Epithelial cell of prostate (primary cell): ENCODE data around the gene ARSI.

ENCODE experiments used
- DNase-seq: peaks from one replicate; pipeline ENCODE4 v3.0.0-alpha.2; 2011; ENCODE audit warnings: low read depth, low spot score
- H3K27ac ChIP-seq: fragments of 450-650 bp; 2 replicates; pipeline ENCODE4 v1.5.1; 2017; ENCODE audit warnings: mild to moderate bottlenecking

The ARSI gene

DNA sequence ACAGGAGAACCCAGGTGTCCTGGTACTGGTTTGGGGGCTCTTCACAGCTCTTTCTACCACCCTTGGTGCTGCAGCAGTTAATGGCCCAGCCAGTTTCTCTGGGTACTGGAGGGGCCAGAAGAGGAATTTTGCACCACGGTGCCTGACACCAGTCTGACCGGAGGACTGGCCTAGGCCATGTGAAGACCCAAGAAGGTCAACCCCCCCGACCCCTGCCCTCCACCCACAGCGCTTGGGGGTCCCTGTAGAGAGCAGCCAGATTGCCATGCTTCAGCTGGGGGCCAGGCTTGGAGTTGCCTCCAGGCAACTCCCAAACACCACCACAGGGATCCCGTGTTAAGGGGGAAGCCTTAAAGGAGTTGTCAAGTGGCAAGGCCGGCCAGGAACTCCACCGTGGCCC is 6.2 kb downstream of the ARSI start:
- DNase-seq = no peak
- H3K27ac ChIP-seq = no peak overlapping the region

DNA sequence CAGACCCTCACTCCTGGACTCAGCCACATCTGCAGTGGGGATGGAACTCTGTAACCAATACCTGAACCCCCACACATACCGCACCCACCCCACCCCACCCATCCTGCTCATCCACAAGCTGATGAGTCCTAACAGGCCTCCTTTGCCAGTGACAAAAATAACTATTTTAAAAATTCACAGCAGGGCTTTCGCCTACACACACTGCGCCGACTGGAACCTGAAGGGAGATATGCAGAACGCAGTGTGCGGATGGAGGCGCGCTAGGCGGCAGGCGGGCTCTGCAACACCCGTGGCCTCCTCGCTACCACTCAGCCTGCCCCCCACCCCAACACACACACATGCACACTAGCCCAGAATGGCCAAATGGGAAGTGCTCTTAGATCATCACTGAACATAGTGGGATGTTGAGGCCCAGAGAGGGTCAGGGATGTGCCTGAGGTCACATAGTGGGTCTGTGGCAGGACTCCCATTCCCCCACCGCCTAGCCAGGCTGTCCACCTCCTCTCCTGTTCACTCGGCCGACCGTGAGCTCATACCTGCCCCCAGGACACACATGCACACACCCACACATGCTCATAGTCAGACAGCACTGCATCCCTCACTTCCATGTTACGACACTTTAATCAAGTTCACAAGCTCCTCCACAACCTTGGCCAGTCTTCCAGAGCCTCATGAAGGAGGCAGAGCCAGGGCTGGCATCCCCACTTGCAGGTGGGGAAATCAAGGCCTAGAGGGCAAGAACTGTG is 6.8 kb downstream of the ARSI start:
- DNase-seq = no peak
- peak overlapping the region; percentile 42 for H3K27ac ChIP-seq

DNA sequence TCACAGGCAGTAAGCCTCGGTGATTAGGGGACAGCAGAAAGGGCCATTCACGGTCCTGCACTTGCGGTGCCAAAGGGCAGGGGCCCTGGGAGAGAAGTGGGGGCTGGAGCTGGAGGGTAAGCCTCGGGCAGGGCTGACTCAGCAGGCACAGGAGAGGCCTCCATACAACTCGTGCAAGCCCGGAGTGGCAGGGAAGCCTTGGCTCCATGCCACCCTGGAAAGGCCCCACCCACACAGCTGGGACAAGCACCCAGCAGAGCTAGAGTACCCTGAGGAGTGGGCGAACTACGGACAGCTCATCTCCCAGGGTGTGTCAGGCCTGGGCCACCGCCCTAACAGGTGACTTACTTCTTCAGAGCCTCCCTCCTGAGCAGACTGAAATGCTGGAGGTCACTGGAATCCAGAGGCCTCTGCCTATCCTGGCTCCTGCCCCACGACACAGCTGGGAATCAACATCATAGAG is 7.5 kb downstream of the ARSI start:
- peak overlapping the region; percentile 42 for H3K27ac ChIP-seq
- DNase-seq = peak; percentile 59

DNA sequence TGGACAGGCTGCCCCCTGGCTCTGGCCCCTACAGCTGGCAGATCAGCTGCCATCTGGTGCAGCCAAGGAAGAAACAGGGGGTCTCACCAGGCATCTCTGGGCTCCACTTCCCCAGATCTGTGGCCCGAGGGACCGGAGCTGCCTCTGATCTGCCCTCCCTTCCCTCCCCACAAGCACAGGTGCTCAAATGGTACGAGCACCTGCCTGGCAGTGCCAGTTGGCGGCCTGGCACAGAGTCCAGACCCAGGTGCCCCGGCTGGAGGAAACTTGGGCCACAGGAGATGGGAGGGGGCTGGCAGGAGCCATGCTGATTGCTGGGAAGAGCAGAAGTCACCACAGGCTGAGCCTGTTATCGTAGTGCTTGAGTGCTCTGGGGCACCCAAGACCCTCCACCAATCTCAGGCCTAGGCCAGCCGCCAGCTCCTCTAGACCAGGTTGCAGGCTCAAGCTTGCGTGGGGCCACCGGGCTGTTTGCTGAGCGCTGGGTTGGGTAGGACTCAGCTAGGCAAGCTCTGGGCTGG is 8.1 kb downstream of the ARSI start:
- peak overlapping the region; percentile 42 for H3K27ac ChIP-seq
- DNase-seq = no peak

DNA sequence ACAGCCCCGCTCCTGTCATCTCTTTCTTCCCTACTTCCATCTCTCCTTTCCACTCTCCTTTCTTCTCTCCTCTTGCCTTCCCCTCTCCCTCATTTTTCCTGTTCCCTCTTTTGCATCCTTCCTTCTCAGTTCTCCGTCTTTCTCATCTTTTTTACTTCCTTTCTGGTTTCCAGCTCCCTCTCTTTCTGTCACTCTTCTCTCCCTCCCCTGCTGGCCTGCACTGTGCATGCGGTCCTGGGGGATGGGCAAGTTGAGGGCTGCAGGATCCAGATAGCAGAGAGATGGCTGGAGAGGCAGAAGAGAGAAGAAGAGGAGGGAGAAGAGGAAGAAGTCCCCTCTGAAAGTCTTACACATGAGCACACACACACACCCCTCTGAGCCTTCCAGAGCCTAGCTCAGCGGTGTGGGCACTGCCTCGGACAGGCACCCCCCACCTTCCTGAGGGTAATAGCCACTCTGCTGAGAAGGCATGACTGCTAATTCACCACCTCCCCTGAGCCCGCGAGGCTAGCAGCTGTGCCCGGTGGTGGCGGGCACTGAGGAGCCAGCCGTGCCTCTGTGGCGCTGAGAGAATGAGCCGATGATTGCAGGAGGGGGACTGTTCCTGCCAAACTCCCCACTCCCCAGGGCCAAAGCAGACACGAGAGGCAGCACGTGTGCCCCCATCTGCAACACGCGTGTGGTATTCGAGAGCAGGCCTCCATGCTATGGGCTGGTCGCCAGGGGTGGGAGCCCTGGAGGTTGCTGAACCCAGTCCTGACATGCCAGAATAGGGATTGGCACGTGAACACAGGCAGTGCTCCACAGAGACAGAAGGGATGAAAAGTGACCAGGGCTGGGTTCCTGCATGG is 9.4 kb downstream of the ARSI start:
- H3K27ac ChIP-seq = no peak overlapping the region
- no peak for DNase-seq

DNA sequence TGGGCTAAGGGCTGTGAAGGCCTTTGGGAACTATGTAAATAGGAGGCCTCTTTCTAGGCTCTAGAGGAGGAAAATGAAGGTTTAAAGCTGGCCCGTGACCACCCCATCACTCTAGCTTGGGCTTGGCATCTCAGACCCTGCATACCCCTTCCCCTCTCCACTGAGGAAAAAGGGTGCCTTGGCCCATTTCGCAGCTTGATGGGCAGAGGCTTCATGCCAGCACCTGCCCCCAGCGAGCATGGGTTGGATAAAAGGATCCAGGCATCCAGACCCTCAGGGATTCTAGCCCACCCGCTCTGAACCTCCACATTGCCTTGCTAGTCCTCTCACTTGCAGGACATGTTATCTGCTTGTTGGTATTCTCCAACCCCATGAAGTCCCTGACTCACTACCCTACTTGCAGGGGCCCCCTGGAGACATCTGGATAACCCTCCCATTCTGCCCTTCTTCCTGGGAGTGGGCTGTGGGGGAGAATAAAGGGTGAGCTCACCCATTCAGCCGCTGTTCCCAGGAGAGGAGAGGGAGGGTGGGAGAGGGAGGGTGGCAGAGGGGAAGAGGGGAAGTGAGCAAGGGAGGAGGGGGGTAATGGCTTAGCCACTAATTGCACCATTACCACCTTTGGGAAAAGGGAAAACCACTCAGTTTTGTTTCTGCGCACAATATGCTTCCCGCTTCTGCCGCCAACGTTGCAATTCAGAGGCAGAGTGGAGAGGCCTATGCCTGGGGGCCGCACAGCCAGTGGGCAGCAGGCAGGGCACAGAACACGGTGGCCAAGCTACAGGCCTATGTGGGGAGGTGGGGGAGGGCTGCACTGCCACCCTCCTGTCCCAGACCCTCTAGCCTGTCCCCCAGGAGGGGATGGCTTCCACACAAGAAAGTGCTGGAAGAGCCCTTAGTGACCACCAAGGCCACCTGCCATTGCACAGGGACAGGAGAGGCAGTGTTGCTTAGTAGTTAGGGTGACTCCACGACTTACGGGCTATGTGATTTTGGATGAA is 11.0 kb downstream of the ARSI start:
- no peak for DNase-seq

DNA sequence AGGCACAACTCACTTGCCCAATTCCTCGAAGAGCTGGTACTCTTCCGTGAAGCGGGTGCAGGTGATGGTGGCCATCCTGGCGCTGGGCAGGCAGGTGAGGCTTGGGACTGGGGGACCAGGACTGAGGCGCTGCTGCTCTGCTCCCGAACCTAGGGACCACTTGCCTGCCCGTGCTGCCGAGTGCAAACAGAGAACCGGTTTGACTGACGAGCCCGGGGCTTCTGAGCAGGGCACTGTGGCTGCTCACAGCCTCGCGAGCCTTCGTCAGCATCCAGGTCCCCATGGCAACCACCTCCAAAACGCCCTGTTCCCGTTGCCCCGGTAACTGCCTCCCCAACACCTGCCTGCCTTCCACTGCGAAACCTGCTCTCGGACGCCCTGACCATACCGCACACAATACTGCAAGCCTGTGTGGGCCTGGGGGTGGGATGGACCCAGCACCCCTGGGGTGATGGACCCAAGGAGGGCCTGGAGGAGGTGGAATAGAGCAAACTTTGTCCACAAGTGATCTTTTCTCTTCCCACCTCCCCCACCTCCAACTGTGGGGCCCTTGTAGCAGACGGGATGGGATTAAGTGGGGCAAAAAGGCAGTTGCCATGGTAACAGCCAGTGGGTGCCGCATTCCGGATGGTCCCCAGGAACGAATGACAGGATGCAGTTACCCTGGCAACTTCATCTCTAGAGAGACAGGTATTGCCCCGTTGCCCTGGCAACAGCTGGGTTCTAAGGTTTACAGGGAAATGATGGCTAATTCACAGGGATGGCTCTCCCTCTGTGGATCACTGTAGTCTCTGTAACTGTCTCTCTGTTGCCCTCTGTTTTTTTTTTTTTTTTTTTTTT is 12.9 kb downstream of the ARSI start, which contains the start of gene CAMK2A:
Gene CAMK2A, minus strand, starts transcription at position 223 of the 840 bp plus-strand sequence. Its CDS starts 148 bp downstream, at position 75.
- H3K27ac ChIP-seq = no peak within 1 kb of the TSS

More for the DNA sequence above, 11.0 kb downstream of the ARSI start:
- H3K27ac ChIP-seq = no peak overlapping the region

DNA sequence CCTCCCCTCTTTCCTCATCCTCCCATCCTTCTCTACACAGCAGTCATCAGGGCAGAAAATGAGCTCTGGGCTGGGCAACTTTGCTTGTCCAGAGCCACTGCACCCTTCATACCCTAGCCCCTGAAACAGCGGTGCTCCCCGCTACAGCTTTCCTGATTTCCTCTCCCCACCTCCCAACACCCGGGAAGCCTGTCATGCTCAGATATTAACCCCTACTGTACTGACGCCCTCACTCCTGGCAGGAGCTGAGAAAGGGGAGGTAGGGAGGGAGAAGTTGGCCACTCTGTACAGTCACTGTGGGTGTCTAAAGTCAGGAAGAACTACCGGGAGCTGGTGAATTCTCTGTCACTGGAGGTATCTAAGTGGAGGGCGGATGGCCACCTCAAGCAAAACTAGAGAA is 13.9 kb downstream of the ARSI start:
- DNase-seq = no peak
- no peak overlapping the region for H3K27ac ChIP-seq

More for the DNA sequence above, 12.9 kb downstream of the ARSI start, which contains the start of gene CAMK2A:
- DNase-seq = no peak

DNA sequence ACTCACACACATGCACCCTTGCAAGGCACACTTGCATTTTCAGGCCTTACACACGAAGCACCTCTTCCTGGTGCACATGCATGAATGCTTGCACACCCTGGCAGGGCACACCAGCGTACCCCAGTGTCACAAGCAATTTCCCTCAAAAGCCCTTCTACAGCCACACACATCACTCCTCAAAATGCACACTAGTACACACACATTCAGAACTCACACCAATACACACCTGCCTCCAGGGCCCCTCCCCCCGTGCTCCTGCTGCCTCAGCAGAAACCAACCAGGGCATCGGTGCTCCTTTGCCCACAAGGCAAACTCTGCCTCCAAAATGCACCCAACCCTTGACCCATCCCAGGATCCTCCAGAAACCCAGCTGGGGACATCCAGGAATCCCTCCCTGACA is 14.3 kb downstream of the ARSI start:
- no peak for DNase-seq
- H3K27ac ChIP-seq = no peak overlapping the region

DNA sequence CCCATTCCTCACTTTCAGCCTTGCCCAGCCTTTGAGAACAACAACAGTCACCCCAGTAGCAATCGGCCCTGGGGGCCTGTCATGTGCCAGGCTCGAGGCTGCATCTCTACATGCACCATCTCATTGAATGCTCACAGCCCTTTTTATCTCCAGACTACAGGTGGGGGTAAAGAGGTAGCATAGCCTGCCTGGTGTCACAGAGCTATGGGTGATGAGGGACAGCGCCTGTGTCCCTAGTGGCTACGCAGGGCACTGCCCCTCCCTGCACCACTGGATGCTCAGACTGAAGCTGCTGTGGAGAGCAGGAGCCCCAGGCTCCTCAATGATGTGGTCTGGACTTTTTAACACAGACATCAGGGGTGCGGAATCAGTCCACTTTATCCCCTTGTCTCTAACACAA is 15.9 kb downstream of the ARSI start:
- no peak for DNase-seq
- no peak overlapping the region for H3K27ac ChIP-seq

DNA sequence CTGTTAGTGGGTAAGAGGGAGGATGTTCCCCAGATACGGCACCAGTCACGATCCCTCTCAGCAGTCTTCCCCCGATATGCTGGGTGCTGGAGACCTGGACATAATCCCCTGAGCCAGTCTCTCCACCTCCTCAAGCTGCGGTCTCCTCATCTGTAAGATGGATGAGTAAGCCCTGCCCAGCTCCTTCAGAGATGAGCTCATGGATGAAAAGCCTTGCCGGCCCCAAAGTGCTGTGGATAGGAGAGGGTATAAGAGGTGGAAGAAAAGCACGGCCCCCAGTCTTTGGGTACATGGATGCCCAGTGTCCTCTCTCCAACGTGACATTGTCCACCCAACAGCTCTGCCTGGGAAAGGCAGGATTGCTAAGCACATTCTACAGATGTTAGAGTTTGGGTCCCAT is 17.6 kb downstream of the ARSI start:
- H3K27ac ChIP-seq = no peak overlapping the region
- no peak for DNase-seq

DNA sequence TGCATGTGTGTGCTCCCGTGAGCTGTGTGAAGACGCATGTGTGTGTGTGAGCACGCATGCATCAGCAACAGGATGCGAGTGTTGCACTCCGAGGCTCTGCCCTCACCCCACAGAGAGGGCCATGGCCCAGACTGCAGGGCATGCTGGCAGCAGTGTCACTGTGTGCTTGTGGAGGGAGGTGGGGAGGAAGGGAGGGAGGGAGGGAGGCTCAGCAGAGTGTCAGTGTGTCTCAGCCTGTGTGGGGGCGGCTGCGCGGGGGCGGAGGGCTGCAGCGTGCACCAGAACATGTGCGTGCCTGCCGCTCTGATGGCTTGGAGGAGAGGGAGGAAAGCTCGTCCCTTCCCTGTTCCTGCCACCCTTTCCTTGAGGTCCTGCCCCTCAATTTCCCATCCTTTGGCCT is 18.4 kb downstream of the ARSI start:
- DNase-seq = no peak
- no peak overlapping the region for H3K27ac ChIP-seq

DNA sequence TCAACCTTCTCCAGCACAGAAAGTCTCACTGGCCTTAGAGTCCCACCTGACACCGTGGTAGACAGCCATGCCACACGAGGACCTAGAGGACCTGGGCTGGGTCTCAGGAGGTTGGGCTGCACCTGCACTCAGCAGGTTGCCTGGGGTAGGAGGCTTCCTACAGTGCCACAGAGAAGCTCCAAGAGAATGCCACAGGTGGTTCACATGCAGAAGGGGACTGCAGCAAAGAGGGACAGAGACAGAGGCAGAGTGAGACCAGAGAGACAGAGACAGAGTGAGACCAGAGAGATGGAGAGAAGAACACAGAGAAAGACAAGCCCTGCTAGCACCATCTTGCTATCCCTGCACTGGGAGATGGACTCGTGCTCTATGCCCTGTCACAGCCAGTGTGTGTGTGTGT is 18.8 kb downstream of the ARSI start:
- H3K27ac ChIP-seq = no peak overlapping the region
- no peak for DNase-seq

DNA sequence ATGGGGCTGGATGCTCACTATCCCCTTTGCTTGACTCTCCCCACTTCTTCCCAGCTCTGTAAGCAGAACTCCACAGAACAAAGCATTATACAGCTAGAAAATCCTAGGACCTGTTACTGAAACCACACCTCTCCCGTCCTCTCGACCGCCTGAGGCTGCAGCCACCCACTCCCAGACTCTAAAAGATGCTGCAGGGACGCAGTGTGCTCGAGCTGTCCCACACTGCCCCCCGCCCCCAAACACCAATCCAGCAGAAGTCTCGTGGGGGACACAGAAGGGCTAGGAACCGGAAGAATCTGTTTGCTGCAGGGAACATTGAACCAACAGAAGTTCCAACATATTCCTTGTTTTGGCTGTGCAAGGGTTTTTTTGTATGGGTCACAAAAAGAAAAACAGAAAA is 20.7 kb downstream of the ARSI start:
- DNase-seq = no peak
- no peak overlapping the region for H3K27ac ChIP-seq

DNA sequence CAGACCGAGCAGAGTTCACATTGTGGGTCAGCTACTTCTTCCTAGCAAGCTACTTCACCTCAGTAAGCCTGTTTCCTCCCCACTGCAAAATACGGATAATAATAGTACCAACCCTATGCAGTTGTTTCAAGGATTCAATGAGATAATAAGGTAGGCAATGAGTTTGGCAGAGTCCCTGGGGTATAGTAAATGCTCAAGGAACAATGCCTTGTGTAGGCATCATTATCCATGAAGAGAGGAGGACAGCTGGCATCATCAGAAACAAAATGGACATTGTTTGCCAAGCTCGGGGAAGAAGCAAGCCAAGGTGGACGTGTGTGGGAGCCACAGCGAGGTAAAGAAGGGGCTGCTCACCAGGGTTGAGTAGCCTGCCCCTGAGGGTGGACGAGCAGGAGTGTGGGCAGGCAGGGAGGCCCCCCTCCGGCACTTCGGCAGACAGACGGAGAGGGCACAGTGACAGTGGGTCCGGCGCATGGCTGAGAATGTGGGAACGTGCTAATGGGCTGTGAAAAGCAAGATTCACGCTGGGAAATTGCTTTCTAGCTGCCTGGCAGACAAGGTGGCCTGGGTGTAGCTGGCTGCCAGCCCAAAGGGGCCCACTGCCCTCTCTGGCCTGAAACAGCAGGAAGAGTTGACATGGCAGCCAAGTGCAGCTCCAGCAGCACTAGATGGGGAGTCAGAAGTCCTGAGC is 23.2 kb downstream of the ARSI start:
- H3K27ac ChIP-seq = no peak overlapping the region
- no peak for DNase-seq

DNA sequence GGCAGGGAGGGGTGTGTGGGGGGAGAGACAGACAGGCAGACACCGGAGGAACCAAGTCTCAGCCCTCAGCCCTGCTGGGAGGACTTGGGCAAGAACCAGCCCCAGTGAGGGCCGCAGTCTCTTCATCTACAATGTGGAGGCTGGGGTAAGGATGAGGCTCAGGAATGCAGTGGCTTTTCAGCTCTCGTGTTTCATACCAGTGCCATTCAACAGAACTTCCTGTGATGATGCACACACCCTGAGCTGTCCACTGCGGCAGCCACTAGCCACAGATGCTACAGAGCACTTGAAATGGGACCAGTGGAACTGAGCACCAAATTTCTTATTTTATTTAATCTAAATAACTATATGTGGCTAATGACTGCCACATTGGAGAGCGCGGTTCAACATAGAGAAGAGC is 23.8 kb downstream of the ARSI start:
- no peak overlapping the region for H3K27ac ChIP-seq
- no peak for DNase-seq

DNA sequence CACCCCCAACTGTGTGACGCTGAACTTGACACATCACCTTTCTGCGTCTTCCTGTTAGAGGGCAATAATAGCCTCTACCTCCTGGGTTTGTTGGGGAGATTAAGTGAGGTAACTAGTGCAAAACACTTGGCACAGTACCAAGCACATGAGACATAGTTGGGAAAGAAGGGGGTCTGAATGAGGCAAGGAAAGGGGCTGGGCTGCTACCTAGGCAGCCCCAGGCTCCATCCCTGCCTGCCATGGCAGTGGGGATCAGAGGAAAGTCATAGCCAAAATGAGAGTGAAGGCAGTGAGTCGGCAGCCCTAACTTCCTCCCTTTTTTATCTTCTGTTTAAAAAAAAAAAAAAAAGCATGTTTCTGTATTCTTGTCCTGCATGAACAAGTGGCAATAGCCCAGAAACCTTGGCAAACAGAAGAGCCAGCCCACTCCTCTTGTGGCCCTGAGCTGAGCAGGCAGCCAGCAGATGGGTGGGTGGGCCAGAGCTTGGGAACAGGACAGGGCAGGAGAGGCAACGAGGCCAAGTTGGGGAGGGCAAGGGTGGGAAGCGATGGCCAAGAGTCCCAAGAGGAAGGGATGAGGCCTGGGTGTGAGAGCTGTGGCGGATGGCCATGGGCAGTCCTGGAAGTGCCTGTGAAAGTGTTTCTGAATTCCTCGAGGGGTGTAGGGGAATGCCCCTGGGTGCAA is 24.5 kb downstream of the ARSI start:
- no peak for DNase-seq
- H3K27ac ChIP-seq = no peak overlapping the region

DNA sequence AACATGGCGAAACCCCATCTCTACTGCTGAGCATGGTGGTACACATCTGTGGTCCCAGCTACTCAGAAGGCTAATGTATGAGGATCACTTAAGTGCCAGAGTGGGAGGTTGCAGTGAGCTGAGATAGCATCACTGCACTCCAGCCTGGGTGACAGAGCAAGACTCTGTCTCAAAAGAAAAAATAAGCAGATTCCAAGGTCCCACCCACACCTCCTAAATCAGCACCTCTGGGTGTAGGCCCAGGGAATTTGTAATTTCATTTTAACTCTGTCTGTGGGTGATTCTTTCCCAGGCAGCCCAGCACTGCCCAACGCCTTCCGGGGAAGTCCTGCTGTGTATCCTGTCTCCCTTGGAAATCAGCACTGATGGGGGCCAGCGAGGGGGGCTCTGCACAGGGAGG is 25.7 kb downstream of the ARSI start:
- DNase-seq = no peak
- no peak overlapping the region for H3K27ac ChIP-seq
